ENCODE data around the gene POLR1A. TPM values are rescaled to one million over a fixed set of nuclear protein-coding genes. Genes with fewer than 3 reads are reported as not detected.

POLR1A gene
- total and polyA plus RNA-seq, 2 of the 8 experiments (the other 6 are each of a cell fraction or from before 2014, with no cell fraction given): 8.9 to 58.1 TPM

- no peak for TF ChIP-seq CTBP2 (IDR thresholded peaks at IDR 0.05; ENCODE audit: borderline replicate concordance, insufficient read depth, insufficient read length, low read length)
- TF ChIP-seq SIN3A (conservative IDR thresholded peaks at IDR 0.05 in 1 of 2, IDR thresholded peaks at IDR 0.05 in 1 of 2; ENCODE audit: low read depth in 1 of 2, low read length in 2 of 2): no peak
- no peak for TF ChIP-seq ASH2L (IDR thresholded peaks at IDR 0.05; ENCODE audit: low read length)
- TF ChIP-seq BCL11A (IDR thresholded peaks at IDR 0.05; ENCODE audit: low read depth in 2 of 2, low read length in 2 of 2): no peak
- no peak for TF ChIP-seq EZH2 (IDR thresholded peaks at IDR 0.05; ENCODE audit: low read depth, low read length, severe bottlenecking)
Observed at GRCh38 chr2:86012007-86012712, 93.5 kb downstream of the POLR1A start (continued).

Data from H1 (cell line).